Natural killer cell treated with Interleukin-12 subunit alpha and Interleukin-12 subunit beta and Interleukin-15 and Interleukin-18, amount 100 ng/mL, for 72 hours (primary cell): Measurements from ENCODE around the gene GMNC. TPM values are rescaled to one million over a fixed set of nuclear protein-coding genes. Genes with fewer than 3 reads are reported as not detected.
"Not testable (repeated sequence)": the region's sequence is repeated elsewhere in the genome, so short reads cannot be mapped to it uniquely, and the experiment has no call there.

ENCODE experiments used
- ATAC-seq, 2 donors: fragments of 150-1000 bp; cut with Tn5 transposase in 1 of 2; sonication (Bioruptor Pico), chemical (Tn5 transposase) in 1 of 2; 2 replicates each; pipeline ENCODE4 v1.10.0; 2021
- DNase-seq: peaks from one replicate; pipeline ENCODE4 v3.0.0; 2022; ENCODE audit warnings: low spot score
- H3K27ac Mint-ChIP-seq, 2 donors: 1 replicate in 1 of 2; 2 replicates in 1 of 2; pipeline ENCODE4 v1.8.0; 2022; ENCODE audit warnings: mixed read lengths in 2 of 2, mild to moderate bottlenecking in 1 of 2, moderate library complexity in 1 of 2
- H3K27me3 Mint-ChIP-seq, 2 donors: 1 replicate in 1 of 2; 2 replicates in 1 of 2; pipeline ENCODE4 v1.8.0; 2022; ENCODE audit warnings: mixed read lengths in 2 of 2
- H3K36me3 Mint-ChIP-seq: one replicate; pipeline ENCODE4 v1.8.0; 2022; ENCODE audit warnings: mixed read lengths
- H3K4me1 Mint-ChIP-seq, 2 donors: 1 replicate in 1 of 2; 2 replicates in 1 of 2; pipeline ENCODE4 v1.8.0; 2022; ENCODE audit warnings: low read depth in 2 of 2, mixed read lengths in 2 of 2, mild to moderate bottlenecking in 1 of 2
- H3K4me3 Mint-ChIP-seq: one replicate; pipeline ENCODE4 v1.8.0; 2022; ENCODE audit warnings: mixed read lengths
- H3K9me3 Mint-ChIP-seq: 2 replicates; pipeline ENCODE4 v1.8.0; 2022; ENCODE audit warnings: mixed read lengths
- total RNA-seq, 2 donors: library from RNA; stranded (reverse); gene quantifications; one replicate each; pipeline ENCODE4 v1.2.3, GENCODE V29; 2022

Gene GMNC, protein sequence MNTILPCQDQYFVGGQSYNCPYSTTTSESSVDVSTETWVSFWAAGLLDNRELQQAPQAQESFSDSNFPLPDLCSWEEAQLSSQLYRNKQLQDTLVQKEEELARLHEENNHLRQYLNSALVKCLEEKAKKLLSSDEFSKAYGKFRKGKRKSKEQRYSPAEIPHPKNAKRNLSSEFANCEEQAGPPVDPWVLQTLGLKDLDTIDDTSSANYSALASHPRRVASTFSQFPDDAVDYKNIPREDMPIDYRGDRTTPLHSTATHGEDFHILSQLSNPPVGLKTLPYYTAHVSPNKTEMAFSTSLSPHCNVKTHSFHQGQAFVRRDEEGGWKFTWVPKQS
- not detected for total RNA-seq

DNA sequence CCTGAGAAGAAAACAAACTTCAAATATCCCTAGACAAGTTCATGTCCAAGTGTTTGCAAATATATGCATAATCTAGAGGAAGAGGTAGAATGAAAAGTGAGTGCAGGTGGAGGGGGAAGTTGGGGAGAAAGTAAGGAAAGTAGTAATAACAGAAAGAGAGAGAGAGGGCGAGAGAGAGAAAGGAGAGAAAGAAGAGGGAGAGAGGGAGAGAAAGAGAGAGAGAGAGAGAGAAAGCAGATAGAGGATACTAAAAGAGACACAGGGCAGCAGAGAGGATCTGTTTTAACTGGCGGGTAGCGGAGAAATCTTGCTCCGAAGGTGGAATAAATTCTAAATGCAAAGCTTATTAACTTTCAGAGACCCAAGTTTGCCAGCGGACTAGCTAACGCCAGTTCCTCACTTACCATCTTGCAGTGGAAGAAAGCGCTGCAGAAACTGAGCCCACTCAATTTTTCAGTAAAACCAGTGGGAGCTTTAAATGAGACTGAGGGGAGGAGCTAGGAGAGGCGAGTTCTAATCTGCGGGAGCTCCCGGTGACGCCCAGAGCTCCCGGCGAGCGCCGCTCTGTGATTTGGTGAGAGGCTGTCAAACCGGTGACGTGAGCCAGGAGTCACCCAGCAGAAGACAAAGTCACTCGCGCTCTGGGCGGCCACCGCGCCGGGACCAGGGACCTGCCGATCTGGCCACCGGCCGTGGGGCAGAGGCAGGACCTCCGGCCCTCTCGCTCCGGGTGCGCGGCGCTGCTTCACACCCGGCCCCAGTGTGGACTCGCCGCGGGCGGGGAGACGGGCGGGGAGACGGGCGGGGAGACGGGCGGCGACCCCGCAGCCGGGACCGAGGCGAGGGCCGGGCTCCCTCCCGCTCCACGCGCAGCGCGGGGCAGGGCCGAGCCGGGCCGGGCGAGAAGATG lies at the start of gene GMNC:
Gene GMNC (minus strand): TSS at position 486 of the 910 bp plus-strand sequence. CDS start 79 bp downstream, at position 407.
- no peak for DNase-seq
- peaks cover 0 to 3% of the 10 kb centered on the region in 2 donors for H3K4me1 Mint-ChIP-seq
- peaks cover 6% of the 10 kb centered on the region for H3K36me3 Mint-ChIP-seq
- H3K27ac Mint-ChIP-seq, result no peak within 1 kb of the TSS
- peak within 1 kb of the TSS; percentile 58 for H3K4me3 Mint-ChIP-seq
- peaks cover 21 to 32% of the 10 kb centered on the region in 2 donors for H3K27me3 Mint-ChIP-seq
- H3K9me3 Mint-ChIP-seq, result no peaks in the 10 kb centered on the region
- peak; percentile 77 to 83 for ATAC-seq

DNA sequence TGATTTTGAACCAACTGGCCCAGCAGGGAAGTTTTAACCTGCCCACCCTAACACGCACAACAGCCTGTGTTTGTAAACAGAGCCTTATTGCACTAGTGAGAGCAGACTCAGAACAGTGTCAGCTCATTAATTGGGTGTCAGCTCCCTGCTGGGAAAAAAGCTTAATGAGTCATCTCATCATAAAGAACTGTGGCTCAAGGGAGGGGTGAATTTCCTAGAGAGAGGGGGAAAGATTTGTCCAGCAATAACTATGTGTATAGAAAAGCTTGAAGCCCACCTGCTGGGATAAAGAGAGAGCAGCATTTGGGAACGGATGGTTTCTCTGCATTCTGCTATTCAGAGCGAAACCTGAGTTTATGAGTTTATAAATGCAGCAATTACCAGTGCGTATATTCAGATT lies 48.9 kb upstream of the GMNC start:
- no peak overlapping the region for H3K4me3 Mint-ChIP-seq
- DNase-seq, result no peak
- H3K27me3 Mint-ChIP-seq, result no peaks in the 10 kb centered on the region
- no peak for ATAC-seq
- peaks cover 3% of the 10 kb centered on the region for H3K9me3 Mint-ChIP-seq
- no peaks in the 10 kb centered on the region for H3K36me3 Mint-ChIP-seq
- H3K4me1 Mint-ChIP-seq, result no peaks in the 10 kb centered on the region
- H3K27ac Mint-ChIP-seq, result no peak overlapping the region

DNA sequence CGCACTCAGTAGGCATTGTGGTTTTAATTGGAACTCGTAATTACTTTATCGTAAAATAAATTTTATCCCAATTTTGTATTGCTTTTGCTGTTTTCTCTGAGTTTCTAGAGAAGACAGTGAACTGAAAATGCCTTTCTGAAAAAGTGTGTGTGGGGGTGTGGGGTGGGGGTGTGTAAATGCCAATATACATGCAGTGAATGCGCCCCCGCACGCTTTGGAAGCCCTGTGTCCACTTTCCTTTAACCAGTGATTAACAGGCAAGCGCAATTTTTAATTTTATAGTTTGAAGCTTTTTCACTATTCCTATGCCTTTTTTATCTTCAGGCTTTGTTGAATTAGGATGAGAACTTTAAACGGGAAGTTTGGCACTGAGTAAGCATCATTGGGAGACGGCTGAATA lies 47.4 kb upstream of the GMNC start:
- H3K36me3 Mint-ChIP-seq, result no peaks in the 10 kb centered on the region
- ATAC-seq, result no peak
- H3K27me3 Mint-ChIP-seq, result no peaks in the 10 kb centered on the region

DNA sequence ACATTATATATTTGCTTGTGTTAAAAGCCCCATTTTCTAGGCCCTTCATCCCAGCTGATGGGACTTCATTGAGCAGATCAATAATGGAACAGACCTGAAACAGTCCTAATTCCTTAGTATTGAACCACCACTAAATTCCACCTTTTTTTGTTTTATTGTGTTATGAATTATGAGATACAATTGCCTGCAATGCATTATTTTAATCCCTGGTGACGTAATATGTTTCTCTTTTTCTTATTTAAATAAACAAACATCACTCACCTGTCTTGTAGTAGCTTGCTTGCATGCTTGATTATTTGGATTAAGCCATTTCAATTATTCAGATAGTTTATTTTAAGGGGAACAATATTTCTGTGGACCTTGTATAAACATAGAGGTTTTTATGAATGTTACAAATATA lies 40.7 kb upstream of the GMNC start:
- no peaks in the 10 kb centered on the region for H3K36me3 Mint-ChIP-seq
- H3K27ac Mint-ChIP-seq, result no peak overlapping the region
- H3K4me1 Mint-ChIP-seq, result no peaks in the 10 kb centered on the region
- DNase-seq, result no peak
- ATAC-seq, result no peak
- no peaks in the 10 kb centered on the region for H3K27me3 Mint-ChIP-seq
- no peak overlapping the region for H3K4me3 Mint-ChIP-seq
- H3K9me3 Mint-ChIP-seq, result peaks cover 8% of the 10 kb centered on the region

More for the DNA sequence above, 47.4 kb upstream of the GMNC start:
- Mint-ChIP-seq H3K9me3 (peaks cover 5% of the 10 kb centered on the region), H3K27ac (no peak overlapping the region), H3K4me3 (no peak overlapping the region), H3K4me1 (no peaks in the 10 kb centered on the region)
- DNase-seq, result no peak

DNA sequence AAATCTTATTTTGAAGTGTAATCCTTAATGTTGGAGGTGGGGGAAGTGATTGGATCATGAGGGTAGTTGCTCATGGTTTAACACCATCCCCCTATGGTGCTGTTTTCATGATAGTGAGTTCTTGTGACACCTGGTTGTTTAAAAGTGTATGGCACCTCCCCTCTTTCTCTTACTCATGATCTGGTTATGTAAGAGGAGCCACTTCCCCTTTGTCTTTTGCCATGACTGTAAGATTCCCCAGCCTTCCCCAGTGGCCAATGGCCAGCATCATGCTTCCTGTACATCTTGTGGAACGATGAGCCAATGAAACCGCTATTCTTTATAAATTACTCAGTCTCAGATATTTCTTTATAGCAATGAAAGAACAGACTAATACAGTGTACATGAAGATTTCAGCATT lies 39.8 kb upstream of the GMNC start:
- H3K27me3 Mint-ChIP-seq, result no peaks in the 10 kb centered on the region
- H3K36me3 Mint-ChIP-seq, result no peaks in the 10 kb centered on the region
- no peak for DNase-seq
- no peak overlapping the region for H3K27ac Mint-ChIP-seq
- no peaks in the 10 kb centered on the region for H3K4me1 Mint-ChIP-seq
- no peak overlapping the region for H3K4me3 Mint-ChIP-seq
- peaks cover 8% of the 10 kb centered on the region for H3K9me3 Mint-ChIP-seq
- no peak for ATAC-seq

DNA sequence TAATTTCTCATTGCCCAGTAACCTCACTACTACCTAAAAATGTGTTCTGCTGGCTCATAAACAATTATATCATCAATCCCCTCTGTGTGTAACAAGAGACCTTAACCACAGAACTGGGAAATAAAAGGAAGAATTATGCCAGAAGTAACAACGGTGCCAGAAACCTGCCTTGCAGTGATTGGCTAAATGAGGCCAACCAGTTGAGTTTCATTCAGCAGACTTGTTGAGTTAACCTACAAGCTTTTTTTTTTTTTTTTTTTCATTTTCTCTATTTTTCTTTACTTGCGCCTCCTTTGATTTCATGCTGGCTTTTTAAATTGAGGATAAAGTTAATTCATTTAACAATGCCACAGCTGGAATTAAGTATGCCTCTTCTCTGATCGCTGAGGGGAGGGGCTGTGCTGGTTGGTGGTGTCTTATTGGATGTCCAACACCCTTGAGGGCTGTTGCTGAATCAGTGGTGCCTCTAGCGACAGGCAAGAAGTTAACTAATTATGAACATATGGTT lies 30.0 kb upstream of the GMNC start:
- Mint-ChIP-seq H3K4me3 (no peak overlapping the region), H3K27me3 (no peaks in the 10 kb centered on the region), H3K9me3 (peaks cover 4% of the 10 kb centered on the region), H3K36me3 (peaks cover 12% of the 10 kb centered on the region), H3K27ac (no peak overlapping the region), H3K4me1 (no peaks in the 10 kb centered on the region)
- DNase-seq (no peak), ATAC-seq (no peak)

DNA sequence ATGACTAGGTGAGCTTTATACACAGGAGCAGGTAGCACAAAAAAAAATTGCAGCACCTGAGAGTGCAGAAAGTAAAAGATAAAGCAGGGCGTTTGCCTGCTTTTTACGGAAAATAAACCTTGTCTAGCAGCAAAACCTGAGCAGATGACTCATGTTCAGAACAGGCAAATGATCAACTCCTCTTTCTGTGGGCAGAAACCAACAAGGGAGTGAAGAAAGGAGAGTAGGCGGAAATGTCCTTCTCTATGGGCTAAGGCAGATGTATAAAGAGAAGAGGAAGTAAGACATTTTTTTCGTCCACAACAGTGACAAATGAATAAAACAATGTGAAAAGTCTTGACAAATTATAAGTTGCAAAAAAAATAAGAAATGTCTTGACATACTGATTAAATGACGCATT lies 24.5 kb upstream of the GMNC start:
- Mint-ChIP-seq H3K27ac (no peak overlapping the region), H3K4me3 (no peak overlapping the region), H3K4me1 (no peaks in the 10 kb centered on the region), H3K36me3 (no peaks in the 10 kb centered on the region), H3K27me3 (no peaks in the 10 kb centered on the region), H3K9me3 (no peaks in the 10 kb centered on the region)
- no peak for ATAC-seq
- DNase-seq, result no peak

DNA sequence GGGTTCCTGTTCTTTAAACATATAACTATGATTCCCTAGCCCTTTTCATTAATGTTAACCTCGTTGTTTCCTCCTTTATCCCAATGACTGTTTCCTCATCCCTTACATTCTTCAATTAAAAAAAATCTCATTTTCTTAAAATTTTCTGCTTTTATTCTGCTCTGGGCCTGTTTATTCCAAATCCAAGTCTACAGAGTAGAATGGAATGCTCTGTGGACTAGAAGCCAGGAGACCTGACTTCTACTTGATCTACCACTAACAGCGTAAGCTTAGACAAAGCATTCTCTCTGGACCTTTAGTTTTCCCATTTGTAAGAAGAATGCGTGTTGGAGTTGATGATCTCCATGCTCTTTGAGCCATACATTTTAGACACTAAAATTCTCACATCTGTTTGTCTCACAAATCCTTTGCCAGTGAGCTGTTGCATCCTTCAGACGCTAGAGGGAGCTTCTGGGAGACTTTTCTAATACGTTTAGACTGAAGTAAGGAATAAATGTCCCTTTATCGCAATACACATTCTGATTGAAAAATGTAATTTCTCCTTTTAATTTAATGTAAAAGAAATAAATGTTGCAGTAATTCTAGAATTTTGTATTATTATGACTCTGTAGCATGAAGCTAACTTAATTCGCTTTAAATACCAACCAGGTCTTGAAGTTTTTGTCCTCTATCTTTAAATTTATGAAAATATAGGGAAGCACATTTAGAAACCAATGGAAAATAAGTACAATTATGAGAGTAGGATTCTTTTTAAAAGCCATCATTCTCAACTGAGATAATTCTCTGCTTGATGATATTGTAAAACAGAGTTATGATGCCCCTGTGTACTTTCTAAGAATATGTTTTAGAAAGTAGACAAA lies 21.7 kb upstream of the GMNC start:
- H3K4me3 Mint-ChIP-seq, result no peak overlapping the region
- no peaks in the 10 kb centered on the region for H3K9me3 Mint-ChIP-seq
- ATAC-seq, result no peak
- H3K36me3 Mint-ChIP-seq, result no peaks in the 10 kb centered on the region
- H3K4me1 Mint-ChIP-seq, result no peaks in the 10 kb centered on the region
- H3K27me3 Mint-ChIP-seq, result no peaks in the 10 kb centered on the region
- DNase-seq, result no peak
- H3K27ac Mint-ChIP-seq, result no peak overlapping the region

DNA sequence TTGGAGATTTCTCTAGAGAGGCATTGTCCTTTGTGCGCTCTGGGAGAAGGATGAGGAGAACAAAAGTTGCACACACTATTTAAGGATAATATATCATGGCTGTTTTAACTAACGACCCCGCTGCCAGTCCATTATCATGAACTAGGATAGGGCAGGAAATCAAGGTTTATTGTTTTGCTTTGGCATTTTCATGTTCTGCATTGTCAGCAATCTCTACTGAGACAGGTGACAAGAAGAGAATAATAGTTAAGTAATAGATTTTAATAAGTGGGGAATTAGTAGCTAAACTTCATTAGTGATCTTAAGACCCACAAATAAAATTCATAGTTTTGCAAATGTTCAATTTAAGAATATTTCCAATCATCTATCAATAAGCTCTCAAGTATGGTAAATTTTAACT lies 20.6 kb upstream of the GMNC start:
- no peaks in the 10 kb centered on the region for H3K27me3 Mint-ChIP-seq
- H3K27ac Mint-ChIP-seq, result no peak overlapping the region
- no peak overlapping the region for H3K4me3 Mint-ChIP-seq
- H3K36me3 Mint-ChIP-seq, result no peaks in the 10 kb centered on the region
- ATAC-seq, result no peak
- H3K4me1 Mint-ChIP-seq, result no peaks in the 10 kb centered on the region
- DNase-seq, result no peak
- no peaks in the 10 kb centered on the region for H3K9me3 Mint-ChIP-seq

DNA sequence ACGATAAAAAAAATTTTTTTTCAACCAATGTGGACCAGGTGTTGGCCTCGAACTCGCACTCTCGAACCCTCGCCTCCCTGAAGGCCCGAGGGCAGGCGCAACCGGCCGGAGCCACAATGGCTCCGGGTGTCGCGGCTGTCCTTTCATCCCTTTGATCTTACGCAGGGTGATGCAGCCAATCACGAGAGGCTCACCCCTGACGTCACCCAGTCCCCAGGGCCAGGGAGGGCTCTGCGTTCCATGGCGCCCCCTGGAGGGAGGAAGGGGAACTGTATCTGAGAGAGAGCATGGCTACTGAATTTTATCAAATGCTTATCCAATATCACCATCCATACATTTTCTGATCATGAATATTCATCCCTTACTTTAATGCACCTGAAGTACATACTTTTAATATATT lies 15.4 kb upstream of the GMNC start:
- H3K27ac Mint-ChIP-seq, result no peak overlapping the region
- ATAC-seq (no peak), DNase-seq (no peak)
- H3K4me1 Mint-ChIP-seq, result no peaks in the 10 kb centered on the region
- no peaks in the 10 kb centered on the region for H3K36me3 Mint-ChIP-seq
- no peak overlapping the region for H3K4me3 Mint-ChIP-seq
- no peaks in the 10 kb centered on the region for H3K27me3 Mint-ChIP-seq
- no peaks in the 10 kb centered on the region for H3K9me3 Mint-ChIP-seq

DNA sequence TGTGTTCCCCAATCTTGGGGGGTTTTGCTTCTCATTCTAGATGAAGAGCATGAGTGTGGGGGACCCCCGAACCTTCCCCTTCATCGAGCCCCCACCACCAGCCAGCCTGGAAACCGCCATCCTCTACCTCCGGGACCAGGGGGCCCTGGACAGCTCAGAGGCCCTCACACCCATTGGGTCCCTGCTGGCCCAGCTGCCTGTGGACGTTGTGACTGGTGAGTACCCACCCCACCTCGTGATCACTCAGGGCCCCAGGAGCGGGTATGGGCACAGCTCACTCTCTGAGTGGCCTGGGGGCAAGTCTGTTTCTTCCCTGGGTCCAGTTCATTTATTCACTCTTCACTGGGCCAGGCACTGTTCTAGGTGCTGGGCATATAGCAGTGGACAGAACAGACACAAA lies 13.9 kb upstream of the GMNC start:
- H3K36me3 Mint-ChIP-seq, DNase-seq, H3K4me1 Mint-ChIP-seq, H3K27me3 Mint-ChIP-seq, H3K27ac Mint-ChIP-seq, H3K4me3 Mint-ChIP-seq, H3K9me3 Mint-ChIP-seq: not testable (repeated sequence)
- ATAC-seq, result peak; percentile 40 to 51

DNA sequence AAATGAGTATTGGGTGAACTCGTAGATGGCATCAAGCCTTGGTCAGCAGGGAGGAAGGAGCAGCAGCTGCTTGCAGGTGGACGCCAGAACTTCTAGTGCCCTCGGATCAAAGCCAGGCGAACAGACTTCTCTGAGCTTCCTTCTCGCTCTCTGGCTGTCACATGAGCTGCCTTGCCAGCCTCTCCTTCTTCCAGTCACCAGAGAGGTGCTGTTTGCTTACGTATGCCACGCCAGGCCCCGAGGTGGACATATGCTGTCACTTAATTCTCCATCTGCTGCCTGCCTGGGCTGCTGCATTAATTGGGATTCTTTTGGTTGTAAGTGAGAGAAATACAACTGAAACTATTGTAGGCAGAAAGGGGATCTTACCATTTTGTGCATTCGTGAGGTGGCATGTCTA lies 12.6 kb upstream of the GMNC start:
- H3K27me3 Mint-ChIP-seq, H3K4me3 Mint-ChIP-seq, H3K36me3 Mint-ChIP-seq, H3K9me3 Mint-ChIP-seq, H3K4me1 Mint-ChIP-seq, DNase-seq, ATAC-seq, H3K27ac Mint-ChIP-seq: not testable (repeated sequence)

DNA sequence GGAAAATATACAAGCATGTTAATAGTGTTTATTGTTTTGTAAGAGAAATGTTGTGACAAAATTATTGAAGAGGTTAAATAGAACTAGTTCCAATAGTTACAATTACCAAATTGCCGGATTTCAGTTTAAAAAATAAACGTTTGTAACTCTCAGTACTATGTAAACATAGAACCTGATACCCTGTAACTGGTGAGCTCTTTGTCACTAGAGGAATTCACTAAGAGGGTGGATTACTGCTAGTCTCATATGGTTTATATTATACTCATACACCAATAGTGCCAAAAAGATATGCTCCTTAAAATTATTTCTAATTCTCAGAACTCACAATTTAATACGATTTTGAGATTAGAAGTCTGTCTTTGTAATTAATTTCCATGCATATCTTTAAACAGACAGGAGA lies 7.6 kb upstream of the GMNC start:
- DNase-seq (no peak), ATAC-seq (no peak)
- no peaks in the 10 kb centered on the region for H3K4me1 Mint-ChIP-seq

More for the DNA sequence above, 7.6 kb upstream of the GMNC start:
- H3K27me3 Mint-ChIP-seq, result no peaks in the 10 kb centered on the region
- no peaks in the 10 kb centered on the region for H3K9me3 Mint-ChIP-seq
- no peaks in the 10 kb centered on the region for H3K36me3 Mint-ChIP-seq
- H3K4me3 Mint-ChIP-seq, result no peak overlapping the region
- no peak overlapping the region for H3K27ac Mint-ChIP-seq
